ENCODE results near the gene ANKLE1. TPM values are rescaled to one million over a fixed set of nuclear protein-coding genes. Genes with fewer than 3 reads are reported as not detected.
A peak's percentile ranks its signal among the peaks of the same experiment; 100 is the strongest.
"Not testable (repeated sequence)": the region's sequence is repeated elsewhere in the genome, so short reads cannot be mapped to it uniquely, and the experiment has no call there.

The ANKLE1 gene
- total RNA-seq, 1 experiment from 2014 or later, result 0.66 TPM

DNA sequence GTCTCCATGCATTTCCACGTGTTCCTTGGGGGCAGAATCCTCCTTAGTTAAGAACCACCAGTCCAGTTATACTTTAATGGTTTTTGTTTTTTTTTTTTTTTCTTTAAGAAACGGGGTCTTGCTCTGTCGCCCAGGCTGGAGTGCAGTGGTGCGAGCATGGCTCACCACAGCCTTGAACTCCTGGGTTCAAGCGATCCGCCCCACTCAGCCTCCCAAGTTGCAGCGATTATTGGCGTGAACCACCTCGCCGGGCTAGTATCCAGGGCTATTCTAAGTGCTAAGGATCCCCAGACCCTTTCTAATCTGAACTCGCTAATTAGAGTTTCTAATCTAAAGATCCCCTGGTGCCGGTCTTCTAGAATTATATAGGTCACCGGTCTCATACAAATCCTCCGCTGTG lies 11.9 kb downstream of the ANKLE1 start:
- Mint-ChIP-seq H3K27me3 (ENCODE audit: unreplicated experiment) (no peaks in the 10 kb centered on the region), H3K36me3 (ENCODE audit: insufficient read depth, unreplicated experiment) (peaks cover 11% of the 10 kb centered on the region), H3K4me3 (ENCODE audit: low read depth, unreplicated experiment) (no peak overlapping the region), H3K27ac (ENCODE audit: unreplicated experiment) (no peak overlapping the region), H3K9me3 (ENCODE audit: low read depth, unreplicated experiment) (no peaks in the 10 kb centered on the region), H3K4me1 (ENCODE audit: low read depth, unreplicated experiment) (no peaks in the 10 kb centered on the region)
- no TSS peak for BruUV-seq (replicated peaks)
- TF ChIP-seq, protein P1, sequence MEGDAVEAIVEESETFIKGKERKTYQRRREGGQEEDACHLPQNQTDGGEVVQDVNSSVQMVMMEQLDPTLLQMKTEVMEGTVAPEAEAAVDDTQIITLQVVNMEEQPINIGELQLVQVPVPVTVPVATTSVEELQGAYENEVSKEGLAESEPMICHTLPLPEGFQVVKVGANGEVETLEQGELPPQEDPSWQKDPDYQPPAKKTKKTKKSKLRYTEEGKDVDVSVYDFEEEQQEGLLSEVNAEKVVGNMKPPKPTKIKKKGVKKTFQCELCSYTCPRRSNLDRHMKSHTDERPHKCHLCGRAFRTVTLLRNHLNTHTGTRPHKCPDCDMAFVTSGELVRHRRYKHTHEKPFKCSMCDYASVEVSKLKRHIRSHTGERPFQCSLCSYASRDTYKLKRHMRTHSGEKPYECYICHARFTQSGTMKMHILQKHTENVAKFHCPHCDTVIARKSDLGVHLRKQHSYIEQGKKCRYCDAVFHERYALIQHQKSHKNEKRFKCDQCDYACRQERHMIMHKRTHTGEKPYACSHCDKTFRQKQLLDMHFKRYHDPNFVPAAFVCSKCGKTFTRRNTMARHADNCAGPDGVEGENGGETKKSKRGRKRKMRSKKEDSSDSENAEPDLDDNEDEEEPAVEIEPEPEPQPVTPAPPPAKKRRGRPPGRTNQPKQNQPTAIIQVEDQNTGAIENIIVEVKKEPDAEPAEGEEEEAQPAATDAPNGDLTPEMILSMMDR (IDR thresholded peaks at IDR 0.05; ENCODE audit: unreplicated experiment), result no peak
- DNase-seq, result no peak
- intact Hi-C loops (cut with micrococcal nuclease; ENCODE audit: unreplicated experiment), result loop anchor here (2.0 kb wide), 1 partner anchor 93 kb away; no protein-coding TSS in a partner anchor
- CTCF ChIA-PET, result interaction anchor here (0.6 to 1.0 kb wide), 4 partner anchors 12 to 148 kb away, joined by 3 to 4 read pairs (median 3); partner anchors contain the start of gene MRPL34

DNA sequence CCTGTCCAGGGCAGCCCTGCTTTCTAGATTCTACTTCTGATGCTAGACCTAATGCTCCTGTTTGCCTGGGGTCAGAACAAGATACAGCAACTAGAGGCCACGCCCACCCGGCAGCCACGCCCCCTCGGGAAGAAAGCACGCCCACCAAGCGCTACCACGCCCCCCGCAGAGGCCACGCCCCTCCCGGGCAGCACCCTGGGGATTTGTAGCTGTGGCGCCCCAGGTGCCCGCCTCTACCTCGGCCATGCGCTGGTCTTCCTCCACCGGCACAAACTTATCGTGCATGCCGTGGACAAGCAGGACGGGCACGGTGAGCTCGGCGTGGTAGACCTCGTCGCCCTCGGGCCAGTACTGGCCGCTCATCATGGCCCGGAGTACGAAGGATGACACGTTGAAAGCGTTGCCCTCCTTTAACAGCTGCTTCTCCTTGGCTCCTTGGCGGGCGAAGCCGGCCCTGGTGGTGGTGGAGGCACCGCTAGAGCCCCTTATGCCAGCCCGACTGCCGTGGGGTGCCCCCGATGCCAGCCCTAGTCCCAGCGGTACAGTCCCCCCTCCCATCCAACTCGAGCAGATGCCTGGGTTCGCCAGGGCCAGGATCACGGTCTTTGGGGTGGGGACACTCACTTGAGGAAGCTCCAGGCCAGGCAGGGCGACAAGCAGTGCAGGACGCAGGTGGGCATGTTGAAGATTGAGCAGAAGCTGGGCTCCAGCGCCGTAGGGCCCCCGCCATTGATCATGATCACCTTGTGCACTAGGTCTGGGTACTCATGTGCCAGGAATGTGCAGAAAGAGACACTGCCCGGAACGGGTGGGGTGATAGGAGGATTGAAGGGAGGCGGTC lies 12.6 kb downstream of the ANKLE1 start:
- CTCF ChIA-PET, result no interaction called here
- Mint-ChIP-seq H3K4me3 (ENCODE audit: low read depth, unreplicated experiment) (no peak overlapping the region), H3K4me1 (ENCODE audit: low read depth, unreplicated experiment) (no peaks in the 10 kb centered on the region), H3K27me3 (ENCODE audit: unreplicated experiment) (no peaks in the 10 kb centered on the region), H3K27ac (ENCODE audit: unreplicated experiment) (no peak overlapping the region), H3K36me3 (ENCODE audit: insufficient read depth, unreplicated experiment) (peaks cover 11% of the 10 kb centered on the region), H3K9me3 (ENCODE audit: low read depth, unreplicated experiment) (no peaks in the 10 kb centered on the region)
- no TSS peak for BruUV-seq (replicated peaks)
- DNase-seq, result peak; percentile 50
- TF ChIP-seq, protein P1 (IDR thresholded peaks at IDR 0.05; ENCODE audit: unreplicated experiment), result no peak
- intact Hi-C loops (cut with micrococcal nuclease; ENCODE audit: unreplicated experiment), result no loop called here

DNA sequence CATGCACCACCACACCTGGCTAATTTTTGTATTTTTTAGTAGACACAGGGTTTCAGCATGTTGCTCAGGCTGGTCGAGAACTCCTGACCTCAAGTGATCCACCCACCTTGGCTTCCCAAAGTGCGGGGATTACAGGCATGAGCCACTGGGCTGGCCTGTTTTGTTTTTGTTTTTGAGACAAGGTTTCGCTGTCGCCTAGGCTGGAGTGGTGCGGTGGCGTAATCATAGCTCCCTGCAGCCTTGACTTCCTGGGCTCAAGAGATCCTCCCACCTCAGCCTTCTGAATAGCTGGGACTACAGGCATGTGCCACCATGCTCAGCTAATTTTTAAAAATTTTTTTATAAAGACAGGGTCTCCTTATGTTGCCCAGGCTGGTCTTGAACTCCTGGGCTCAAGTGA lies 13.8 kb downstream of the ANKLE1 start:
- H3K36me3 Mint-ChIP-seq (ENCODE audit: insufficient read depth, unreplicated experiment), result peaks cover 11% of the 10 kb centered on the region
- not testable (repeated sequence) for BruUV-seq (replicated peaks)

DNA sequence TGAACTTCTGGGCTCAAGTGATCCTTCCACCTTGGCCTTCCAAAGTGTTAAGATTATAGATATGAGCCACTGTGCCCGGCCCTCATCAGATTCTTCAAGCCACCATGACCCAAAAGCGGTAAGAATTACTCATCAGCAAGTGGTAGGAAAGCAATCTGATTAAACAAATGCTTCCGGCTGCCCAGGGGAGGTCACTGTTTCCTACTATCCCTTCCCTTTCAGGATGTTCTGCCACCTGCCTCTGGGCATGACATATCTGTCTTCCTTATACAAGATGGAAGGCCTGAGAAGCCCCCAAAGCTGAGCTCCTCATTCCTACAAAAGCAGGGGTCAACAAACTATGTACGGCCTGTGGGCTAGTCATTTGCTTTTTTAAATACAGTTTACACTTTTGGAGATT lies 14.6 kb downstream of the ANKLE1 start:
- DNase-seq, result peak; percentile 27
- TF ChIP-seq, protein P1 (IDR thresholded peaks at IDR 0.05; ENCODE audit: unreplicated experiment), result no peak
- H3K4me3 Mint-ChIP-seq (ENCODE audit: low read depth, unreplicated experiment), result no peak overlapping the region
- no peaks in the 10 kb centered on the region for H3K4me1 Mint-ChIP-seq (ENCODE audit: low read depth, unreplicated experiment)
- no peaks in the 10 kb centered on the region for H3K27me3 Mint-ChIP-seq (ENCODE audit: unreplicated experiment)
- CTCF ChIA-PET, result no interaction called here
- no peak overlapping the region for H3K27ac Mint-ChIP-seq (ENCODE audit: unreplicated experiment)
- H3K36me3 Mint-ChIP-seq (ENCODE audit: insufficient read depth, unreplicated experiment), result peaks cover 11% of the 10 kb centered on the region
- no peaks in the 10 kb centered on the region for H3K9me3 Mint-ChIP-seq (ENCODE audit: low read depth, unreplicated experiment)
- intact Hi-C loops (cut with micrococcal nuclease; ENCODE audit: unreplicated experiment), result no loop called here
- BruUV-seq (replicated peaks), result no TSS peak

More for the DNA sequence above, 13.8 kb downstream of the ANKLE1 start:
- H3K9me3 Mint-ChIP-seq (ENCODE audit: low read depth, unreplicated experiment); H3K27me3 Mint-ChIP-seq (ENCODE audit: unreplicated experiment); H3K4me1 Mint-ChIP-seq (ENCODE audit: low read depth, unreplicated experiment); DNase-seq; H3K27ac Mint-ChIP-seq (ENCODE audit: unreplicated experiment); H3K4me3 Mint-ChIP-seq (ENCODE audit: low read depth, unreplicated experiment); CTCF ChIA-PET; intact Hi-C loops (cut with micrococcal nuclease; ENCODE audit: unreplicated experiment): not testable (repeated sequence)

DNA sequence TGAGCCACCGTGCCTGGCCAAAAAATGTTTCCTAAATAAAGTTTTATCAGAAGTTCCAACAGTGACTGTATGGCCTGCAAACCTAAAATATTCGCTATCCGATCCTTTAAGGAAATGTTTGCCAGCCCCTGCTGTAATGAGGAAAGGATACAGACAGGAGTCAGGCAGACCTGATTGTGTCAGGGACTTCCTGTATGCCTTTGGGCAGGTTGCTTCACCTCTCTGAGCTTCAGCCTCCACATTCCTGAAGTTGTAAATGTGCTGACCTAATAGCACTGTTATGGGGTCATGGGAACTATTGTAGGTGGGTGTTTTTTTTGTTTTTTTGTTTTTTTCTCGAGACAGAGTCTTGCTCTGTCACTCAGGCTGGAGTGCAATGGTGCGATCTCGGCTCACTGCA lies 15.3 kb downstream of the ANKLE1 start:
- Mint-ChIP-seq H3K4me1 (ENCODE audit: low read depth, unreplicated experiment) (no peaks in the 10 kb centered on the region), H3K36me3 (ENCODE audit: insufficient read depth, unreplicated experiment) (peaks cover 11% of the 10 kb centered on the region), H3K27ac (ENCODE audit: unreplicated experiment) (no peak overlapping the region), H3K4me3 (ENCODE audit: low read depth, unreplicated experiment) (no peak overlapping the region), H3K9me3 (ENCODE audit: low read depth, unreplicated experiment) (no peaks in the 10 kb centered on the region), H3K27me3 (ENCODE audit: unreplicated experiment) (no peaks in the 10 kb centered on the region)
- no TSS peak for BruUV-seq (replicated peaks)
- TF ChIP-seq, protein P1 (IDR thresholded peaks at IDR 0.05; ENCODE audit: unreplicated experiment), result no peak
- intact Hi-C loops (cut with micrococcal nuclease; ENCODE audit: unreplicated experiment), result no loop called here
- CTCF ChIA-PET, result interaction anchor here (0.6 kb wide), 1 partner anchor 189 kb away, joined by 3 read pairs; no protein-coding TSS in a partner anchor
- DNase-seq, result no peak

Measured in Calu3 (cell line).